HG03025 (cell line): Measurements from ENCODE around the gene ACCS.
A peak's percentile ranks its signal among the peaks of the same experiment; 100 is the strongest.

ENCODE experiments used
- ATAC-seq: cut with Tn5 transposase; IDR thresholded peaks from one replicate; pipeline ENCODE4 v1.9.1; 2021; ENCODE audit warnings: mild to moderate bottlenecking, moderate library complexity; ENCODE audit not compliant: unreplicated experiment, low FRiP score

ACCS gene

DNA sequence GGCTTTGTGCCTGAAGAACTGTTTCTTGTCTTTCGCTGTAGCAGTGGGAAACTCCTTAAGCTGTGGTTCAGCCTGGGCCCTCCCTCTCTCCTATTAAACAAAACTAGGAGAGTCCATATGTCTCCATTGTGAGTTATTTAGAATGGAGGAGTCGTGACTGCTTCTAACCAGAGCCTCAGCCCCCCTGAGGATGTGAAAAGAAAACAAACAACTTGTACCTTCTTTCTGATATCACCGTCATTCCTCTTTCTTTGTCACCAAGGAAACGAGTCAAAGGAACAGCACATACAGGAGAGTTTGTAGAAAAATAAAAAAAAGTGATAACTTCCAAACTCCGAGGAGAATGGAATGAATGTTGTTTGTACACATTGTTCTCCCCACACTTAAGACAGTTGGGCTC, 17.8 kb downstream of the ACCS start:
- ATAC-seq: no peak

DNA sequence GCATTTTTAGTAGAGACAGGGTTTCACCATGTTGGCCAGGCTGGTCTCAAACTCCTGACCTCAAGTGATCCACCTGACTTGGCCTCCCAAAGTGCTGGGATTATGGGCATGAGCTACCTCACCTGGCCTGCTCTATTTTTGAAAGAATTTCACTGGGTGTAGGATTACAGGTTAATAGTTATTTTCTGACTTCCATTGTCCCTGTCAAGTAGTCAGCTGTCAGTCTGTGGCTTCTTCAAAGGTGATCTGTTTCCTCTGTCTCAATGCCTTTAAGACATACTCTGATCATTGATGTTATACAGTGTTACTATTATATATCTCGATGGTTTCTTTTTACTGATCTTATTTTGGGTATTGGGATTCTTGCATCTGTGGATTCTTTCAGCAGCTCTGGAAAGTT, 19.3 kb downstream of the ACCS start:
- ATAC-seq: no peak

DNA sequence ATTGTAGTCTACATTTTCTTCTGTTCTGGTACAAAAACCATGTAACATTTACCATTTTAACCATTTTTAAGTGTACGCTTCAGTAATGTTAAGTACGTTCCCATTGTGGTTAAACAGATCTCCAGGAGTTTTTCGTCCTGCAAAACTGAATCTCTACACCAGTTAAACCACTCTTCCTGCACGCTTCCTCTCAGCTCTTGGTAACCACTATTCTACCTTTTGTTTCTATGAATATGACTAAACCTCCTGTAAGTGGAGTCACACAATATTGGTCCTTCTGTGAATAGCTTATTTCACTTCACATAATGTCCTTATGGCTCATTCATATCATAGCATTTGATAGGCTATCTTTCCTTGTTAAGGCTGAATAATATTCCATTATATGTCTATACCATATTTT, 22.3 kb downstream of the ACCS start:
- ATAC-seq: no peak

DNA sequence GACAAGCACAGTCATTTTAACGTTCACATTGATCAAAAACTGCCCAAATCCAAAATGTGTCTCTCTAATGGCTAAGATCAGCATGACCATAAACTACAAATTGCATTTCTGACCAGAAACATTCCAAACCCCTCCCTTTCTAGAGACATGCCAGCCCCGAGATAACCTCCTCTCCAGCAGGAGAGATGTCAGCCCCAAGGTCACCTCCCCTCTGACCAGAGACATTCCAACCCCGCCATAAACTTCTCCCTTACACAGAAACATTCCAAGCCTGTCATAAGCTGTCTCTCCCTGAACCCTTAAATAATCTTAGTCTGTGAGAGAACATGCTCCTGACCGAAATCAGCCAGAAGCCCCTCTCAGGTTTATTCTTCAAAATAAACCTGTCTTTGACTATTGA, 22.8 kb downstream of the ACCS start:
- ATAC-seq: no peak

DNA sequence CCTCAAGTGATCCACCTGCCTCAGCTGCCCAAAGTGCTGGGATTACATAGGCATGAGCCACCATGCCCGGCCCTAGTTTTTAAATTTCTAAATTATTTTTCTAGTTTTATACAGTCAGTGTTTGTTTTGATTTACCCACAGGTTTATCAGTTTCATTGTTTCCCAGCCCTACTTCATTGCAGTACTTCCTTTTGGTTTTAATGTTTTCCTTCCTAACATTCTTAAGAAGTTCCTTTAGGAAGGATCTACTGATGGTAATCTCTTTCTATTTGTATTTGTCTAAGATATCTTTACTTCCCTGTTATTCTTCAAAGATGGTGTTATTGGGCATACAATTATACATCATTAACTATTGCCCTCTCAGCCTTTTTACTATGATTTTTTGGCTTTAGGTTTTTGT, 24.5 kb downstream of the ACCS start:
- no peak for ATAC-seq

DNA sequence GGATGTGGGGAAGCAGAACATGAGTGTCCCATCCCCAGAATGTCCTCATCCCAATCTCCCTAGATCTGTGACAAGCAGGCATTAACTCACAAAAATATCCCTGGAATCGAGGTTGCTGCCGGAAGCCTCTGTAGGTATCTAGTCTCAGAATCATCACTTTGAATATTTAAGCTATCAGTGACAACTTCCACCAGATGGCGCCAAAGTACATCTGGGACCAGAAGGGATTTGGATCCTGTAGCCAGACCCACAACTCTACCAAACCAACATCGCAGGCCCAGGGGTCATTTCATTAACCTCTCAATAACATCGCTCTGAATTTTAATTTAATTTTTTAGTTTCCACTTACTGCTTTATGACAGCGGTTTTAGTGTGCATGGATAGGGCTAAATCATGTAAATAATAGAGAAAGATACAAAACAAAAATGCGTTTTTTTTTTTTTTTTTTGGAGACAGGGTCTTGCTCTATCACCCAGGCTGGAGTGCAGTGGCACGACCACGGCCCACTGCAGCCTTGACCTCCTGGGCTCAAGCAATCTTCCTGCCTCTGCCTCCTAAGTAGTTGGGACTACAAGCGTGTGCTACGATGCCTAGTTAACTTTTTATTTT, 28.3 kb downstream of the ACCS start:
- ATAC-seq: no peak

DNA sequence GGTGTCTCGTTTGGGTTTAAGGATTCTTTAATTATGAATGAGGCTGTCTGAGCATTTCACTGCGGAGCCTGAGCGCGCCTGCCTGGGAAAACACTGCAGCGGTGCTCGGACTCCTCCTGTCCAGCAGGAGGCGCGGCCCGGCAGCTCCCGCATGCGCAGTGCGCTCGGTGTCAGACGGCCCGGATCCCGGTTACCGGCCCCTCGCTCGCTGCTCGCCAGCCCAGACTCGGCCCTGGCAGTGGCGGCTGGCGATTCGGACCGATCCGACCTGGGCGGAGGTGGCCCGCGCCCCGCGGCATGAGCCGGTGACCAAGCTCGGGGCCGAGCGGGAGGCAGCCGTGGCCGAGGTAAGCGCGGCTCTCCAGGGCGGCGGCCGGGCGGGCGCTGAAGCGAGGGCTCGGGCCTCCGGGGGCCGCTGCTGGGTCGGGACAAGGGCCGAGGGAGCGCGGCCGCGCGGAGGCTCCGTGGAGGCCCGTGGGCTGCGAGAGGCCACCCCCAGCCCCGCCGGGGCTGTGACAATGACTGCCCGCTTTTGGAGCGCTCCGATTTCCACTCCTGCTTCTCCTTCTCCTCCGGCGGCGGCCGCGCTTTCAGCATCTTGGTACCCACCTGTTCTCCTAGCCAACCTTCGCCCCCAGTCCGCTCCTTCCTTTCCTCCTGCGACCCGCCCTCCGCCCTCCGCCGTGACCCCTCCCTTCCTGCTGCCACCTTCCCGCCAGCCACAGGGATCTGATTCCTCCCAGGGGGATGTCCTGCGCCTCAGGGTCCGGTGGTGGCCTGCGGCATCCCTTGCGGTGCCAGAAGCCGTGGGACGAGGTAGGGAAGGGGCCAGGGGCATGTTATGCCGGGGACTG, 29.7 kb downstream of the ACCS start, which contains the start of gene EXT2:
EXT2 (plus strand) TSS at position 173 of the 854 bp plus-strand sequence. CDS start 12,035 bp downstream, outside the sequence.
- ATAC-seq: peak; percentile 89

DNA sequence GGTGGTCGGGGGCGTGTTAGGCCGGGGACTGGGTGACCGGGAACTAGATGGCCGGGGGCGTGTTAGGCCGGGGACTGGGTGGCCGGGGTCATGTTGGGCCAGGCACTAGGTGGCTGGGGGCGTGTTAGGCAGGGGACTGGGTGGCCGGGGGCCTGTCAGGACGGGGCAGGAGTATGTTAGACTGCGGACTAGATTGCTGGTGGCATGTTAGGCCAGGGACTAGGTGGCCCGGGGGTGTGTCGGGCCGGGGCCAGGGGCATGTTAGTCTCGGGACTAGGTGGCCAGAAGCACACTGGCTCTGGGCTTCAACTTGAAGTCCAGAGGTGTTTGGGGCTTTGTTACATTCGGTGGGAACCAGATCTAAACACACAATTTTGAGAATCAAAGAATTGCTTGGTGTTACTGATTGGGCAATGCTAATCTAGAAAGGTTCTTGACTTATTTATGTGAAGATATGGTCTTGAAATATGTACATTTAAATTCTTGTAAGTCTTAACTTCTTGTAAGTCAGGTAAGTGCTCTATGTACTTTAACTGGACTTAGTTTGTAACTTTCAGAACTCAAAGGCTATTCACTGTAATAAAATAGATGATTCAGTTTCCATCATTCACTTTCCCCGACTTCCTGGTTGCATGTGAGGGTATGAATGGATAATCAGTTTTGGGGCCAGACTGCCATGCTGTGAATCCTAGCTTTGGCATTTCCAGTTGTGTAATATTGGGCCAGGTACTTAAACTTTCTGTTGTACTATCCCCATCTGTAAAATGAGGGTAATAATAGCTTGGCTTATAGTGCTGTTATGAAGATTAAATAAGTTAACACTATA, 30.5 kb downstream of the ACCS start:
- peak; percentile 5 for ATAC-seq

DNA sequence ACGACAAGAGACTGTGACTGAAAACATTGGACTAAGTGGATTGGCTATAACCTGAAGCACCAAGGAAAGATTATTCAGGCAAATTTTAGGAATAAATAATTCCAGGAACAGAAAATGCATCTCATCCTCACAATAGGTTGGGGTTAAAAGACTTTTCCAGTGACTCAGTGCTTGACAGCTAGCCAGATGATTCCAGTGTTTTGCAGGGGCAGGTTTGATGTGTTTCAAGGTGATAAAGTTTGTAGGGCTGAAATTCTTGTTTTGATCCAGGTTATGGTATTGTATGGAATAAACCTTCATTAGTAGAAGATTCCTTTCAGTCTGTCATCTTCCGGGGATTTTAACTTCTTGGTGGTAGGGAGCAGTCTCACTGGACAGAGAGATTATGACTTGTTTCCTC, 31.8 kb downstream of the ACCS start:
- no peak for ATAC-seq

DNA sequence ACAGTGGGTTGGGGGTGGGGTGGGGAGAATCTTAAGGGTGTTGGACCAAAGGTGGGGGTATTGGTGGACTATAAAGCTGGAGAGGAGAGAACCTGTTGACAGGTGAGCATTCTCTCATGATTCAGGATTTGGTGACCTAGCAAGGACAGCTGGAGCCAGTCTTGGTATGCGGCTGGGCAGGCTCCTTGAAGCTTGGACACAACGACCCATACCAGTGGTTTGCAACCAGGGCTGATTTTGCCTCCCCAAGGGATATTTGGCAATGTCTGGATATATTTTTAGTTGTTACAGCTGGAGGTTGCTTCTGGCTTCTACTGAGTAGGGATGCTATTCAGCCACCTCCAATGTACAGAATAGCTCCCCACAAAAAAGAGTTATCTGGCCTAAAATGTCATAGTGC, 35.0 kb downstream of the ACCS start:
- no peak for ATAC-seq

DNA sequence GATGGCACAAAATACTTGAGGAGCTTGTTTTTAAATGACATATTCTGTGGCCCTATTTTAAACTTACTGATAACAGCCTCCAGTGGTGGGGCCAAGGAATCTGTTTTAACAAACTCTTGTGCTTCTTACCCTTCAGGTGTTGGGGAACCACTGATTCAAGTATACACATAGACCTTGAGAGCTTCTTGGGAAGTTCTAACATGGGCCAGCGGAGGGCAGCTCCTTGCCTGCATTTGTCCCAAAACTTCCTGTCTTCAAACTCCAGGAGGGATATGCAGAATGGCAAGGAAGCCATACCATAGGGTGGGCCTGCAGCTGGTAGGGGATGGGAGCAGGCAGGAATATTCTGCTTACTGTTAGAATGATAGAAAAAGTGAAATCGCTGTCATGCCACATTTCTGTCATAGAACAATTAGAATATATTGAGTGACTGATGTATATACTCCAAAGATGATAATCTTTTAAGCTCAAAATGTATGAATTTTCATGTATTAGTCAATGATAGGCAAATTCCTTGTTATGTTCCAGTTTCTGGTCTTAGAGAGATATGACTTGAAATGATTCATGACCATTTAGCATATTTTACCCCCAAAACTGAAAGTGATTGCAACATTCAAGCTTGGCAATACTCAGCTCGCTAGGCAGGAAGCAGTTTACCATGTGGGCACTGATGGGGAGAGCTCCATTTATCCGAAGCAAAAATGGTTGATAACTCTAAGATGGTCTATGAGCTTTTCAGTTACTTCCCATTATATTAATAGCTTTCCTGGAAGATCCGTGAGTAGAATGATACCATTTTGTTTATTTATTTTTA, 38.6 kb downstream of the ACCS start:
- ATAC-seq: no peak

DNA sequence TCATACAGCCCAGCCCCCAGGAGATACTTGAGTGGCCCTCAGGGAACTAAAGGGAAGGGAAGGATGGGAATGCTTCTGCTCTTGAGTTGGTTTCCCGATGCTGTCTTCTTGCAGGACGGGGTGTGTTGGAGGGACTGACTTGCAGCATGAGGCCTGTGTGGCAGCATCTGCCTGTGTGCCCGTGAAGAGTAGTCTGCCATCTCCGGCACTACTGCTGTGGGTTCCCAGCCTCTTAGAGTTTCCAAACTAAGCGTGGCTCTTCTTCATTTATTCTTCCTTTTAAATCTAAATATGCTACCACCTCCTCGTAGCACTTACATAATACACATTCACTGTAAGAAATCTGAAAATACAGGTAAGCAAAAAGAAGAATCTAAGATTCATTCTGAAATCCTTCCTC, 42.2 kb downstream of the ACCS start:
- no peak for ATAC-seq

DNA sequence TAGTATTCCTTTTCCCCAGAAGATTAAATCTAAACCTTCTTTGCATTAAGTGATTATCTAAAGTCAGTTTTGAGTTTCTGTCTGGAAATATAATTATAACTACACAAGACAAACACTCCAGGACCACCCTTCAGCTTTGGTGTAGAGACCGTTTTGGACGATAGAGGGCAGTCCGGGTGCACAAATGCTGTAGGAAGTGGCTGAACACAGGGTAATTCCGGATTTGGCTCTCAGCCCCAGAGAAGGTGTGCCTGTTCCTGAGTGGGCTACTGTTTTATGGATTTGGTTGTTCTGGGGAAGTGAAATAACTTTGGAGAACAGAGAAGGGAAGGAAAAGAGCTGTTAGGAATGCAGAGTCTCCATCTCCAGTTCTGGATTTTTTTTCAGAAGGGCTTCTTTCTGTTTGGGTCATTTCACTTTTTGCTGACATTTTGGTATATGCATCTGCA, 44.2 kb downstream of the ACCS start:
- ATAC-seq: peak; percentile 83

DNA sequence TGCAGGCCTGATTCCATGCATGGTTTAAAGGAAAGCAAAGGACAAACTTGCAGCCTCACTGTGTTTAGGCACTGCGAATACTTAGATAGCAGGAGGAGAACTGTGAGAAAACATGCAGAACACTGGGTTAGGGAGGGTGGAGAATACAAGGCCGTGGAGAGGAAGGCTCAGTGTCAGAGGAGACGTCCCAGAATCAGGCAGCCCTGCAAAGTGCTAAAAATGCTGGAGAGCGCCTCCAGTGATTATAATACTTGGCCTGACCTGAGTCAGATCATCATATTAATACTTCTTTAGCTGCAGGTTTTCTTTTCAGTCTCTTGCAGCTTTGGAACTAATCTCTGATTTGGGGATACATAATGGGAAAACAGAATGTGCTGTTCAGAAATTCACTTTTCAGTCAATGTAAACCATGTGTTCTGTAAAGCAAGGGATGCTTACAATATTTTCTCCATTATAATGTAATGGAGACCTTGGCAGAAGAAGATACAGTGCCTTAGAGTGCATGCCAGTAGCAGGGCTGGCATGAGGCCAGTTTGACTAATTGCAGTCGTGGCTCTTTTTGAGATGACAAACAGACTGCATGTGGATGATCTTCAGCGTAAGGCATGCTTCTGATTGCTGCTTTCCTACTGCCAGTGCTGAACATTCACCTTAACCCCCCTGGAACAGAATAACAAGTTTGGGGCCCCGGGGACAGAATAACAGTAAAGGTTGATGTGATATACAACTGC, 46.2 kb downstream of the ACCS start:
- no peak for ATAC-seq

DNA sequence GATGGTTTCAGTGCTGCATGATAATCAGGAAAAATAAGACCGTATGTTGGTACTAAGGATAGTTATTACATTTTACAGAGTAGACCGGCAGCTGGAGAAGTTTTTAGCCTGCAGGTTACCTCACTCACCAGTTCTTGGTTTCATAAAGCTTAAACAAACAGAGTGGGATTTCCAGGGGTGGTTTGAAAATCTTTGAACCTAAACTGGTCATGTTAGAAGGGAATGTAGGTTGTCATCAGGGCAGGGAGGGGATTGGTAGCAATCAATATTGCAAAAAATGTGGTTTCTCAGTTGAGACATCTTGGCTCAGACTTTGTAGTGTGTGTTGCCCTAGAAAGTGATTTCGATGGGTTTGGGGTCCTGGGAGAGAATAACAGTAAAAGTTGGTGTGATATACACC, 46.9 kb downstream of the ACCS start:
- ATAC-seq: no peak

DNA sequence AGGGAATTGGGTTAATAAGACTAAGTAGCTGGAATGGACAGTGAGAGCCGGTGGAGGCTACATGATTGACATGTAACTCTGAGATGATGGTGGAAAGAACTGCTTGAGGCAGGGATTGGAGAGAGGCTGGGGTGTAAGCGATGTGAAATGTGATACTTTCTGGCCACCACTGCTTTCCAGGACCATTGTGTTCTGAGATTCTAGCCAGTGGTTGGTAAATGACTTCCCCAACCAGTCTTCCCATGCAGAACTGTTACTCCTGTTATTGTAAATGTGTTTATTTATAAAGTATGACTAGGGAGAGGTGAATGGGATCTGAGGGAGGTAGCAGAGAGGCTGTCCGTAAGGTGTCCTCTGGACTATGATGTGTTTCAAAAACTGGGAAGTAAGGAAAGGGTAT, 47.5 kb downstream of the ACCS start:
- ATAC-seq: no peak

DNA sequence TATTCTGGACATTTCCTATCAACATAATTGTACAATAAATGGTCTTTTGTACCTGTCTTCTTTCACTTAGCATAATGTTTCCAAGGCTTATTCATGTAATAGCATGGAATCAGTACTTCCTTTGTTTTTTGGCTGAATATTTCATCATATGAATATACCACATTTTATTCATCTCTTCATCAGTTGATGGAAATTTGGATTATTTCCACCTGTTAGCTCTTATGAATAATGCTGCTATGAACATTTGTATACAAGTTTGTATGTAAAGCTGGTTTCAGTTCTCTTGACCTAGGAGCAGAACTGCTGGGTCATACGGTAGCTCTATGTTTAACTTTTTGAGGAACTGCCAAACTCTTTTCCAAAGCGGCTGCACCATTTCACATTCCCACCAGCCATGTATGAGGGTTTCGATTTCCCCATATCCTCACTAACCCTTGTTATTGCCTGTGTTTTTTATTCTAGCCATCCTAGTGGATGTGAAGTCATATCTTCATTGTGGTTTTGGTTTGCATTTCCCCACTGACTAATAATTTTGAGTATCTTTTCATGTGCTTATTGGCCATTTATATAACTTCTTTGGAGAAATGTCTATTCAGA, 50.3 kb downstream of the ACCS start:
- no peak for ATAC-seq

DNA sequence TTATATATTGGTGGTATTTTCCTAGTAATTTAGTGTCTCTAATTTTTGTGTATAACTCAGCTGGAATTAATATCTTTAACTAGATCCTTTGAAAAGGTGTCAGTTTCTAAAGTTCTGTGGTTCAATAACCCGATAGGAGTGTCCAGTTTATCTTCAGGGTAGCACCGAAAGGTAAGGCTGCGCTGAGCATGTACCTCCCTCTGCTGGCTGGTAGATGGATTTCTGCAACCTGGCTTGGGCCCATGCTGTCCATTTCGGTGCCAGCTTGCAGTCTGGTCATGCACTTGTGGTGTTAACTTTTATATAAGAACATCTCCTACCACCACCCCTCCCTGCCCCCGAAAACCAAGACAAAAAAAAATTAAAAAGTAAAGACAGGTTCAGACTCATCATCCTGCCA, 54.1 kb downstream of the ACCS start:
- ATAC-seq: no peak

DNA sequence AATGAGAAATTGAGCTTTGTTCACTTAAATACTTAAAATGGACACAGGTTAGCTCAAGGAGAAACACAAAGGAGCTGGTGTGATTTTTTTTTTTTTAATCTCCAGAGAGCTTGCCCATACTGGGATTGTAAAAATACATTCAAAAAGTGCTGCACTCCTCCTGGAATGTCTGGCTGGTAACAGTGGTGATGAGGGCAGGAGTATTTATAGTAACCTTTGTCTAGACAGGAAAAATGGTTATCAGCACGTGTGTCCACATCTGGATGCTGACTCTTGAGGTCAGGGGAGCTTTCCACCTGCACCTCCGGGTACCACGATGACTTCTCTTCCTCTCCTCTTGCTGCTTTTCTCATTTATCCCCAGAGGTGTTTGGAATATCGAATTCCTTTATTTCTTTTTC, 59.5 kb downstream of the ACCS start:
- ATAC-seq: no peak
